HG02763 (cell line): ENCODE results near the gene CCL1.
"Not testable (repeated sequence)": the region's sequence is repeated elsewhere in the genome, so short reads cannot be mapped to it uniquely, and the experiment has no call there.

ENCODE experiments used
- ATAC-seq: cut with Tn5 transposase; IDR thresholded peaks from one replicate; pipeline ENCODE4 v1.9.1; 2021; ENCODE audit warnings: mild to moderate bottlenecking, moderate library complexity; ENCODE audit not compliant: unreplicated experiment

Gene CCL1

GRCh38 chr17:34361478-34362061 lies 1.5 kb downstream of the CCL1 start:
- peak; percentile 50 for ATAC-seq

- ATAC-seq = no peak
Measured at GRCh38 chr17:34360601-34361270, 2.3 kb downstream of the CCL1 start.

- ATAC-seq = no peak
Measured at GRCh38 chr17:34358631-34359030, 4.4 kb downstream of the CCL1 start.

GRCh38 chr17:34357398-34357797 lies 5.6 kb downstream of the CCL1 start:
- ATAC-seq = no peak

- no peak for ATAC-seq
Measured at GRCh38 chr17:34356194-34356593, 6.8 kb downstream of the CCL1 start, which contains the start of gene CCL13. CCL13 (plus strand) TSS chr17:34356480; CDS start chr17:34356527, 47 bp downstream.

- no peak for ATAC-seq
Measured at GRCh38 chr17:34354637-34355036, 8.4 kb downstream of the CCL1 start.

GRCh38 chr17:34352191-34352590 lies 10.8 kb downstream of the CCL1 start:
- no peak for ATAC-seq

GRCh38 chr17:34351096-34351495 lies 11.9 kb downstream of the CCL1 start:
- no peak for ATAC-seq

- no peak for ATAC-seq
Measured at GRCh38 chr17:34349751-34350150, 13.3 kb downstream of the CCL1 start.

GRCh38 chr17:34347063-34347462 lies 16.0 kb downstream of the CCL1 start:
- no peak for ATAC-seq

GRCh38 chr17:34341916-34342315 lies 21.1 kb downstream of the CCL1 start:
- no peak for ATAC-seq

- ATAC-seq = no peak
Measured at GRCh38 chr17:34339138-34339770, 23.8 kb downstream of the CCL1 start.

- no peak for ATAC-seq
Measured at GRCh38 chr17:34337701-34338100, 25.3 kb downstream of the CCL1 start.

- ATAC-seq = not testable (repeated sequence)
Measured at GRCh38 chr17:34327580-34327979, 35.5 kb downstream of the CCL1 start.

- no peak for ATAC-seq
Measured at GRCh38 chr17:34321964-34322363, 41.1 kb downstream of the CCL1 start.

- no peak for ATAC-seq
Measured at GRCh38 chr17:34319039-34319483, 44.0 kb downstream of the CCL1 start, which contains the start of gene CCL8. CCL8 (plus strand) TSS chr17:34319435; CDS start chr17:34319502, 67 bp downstream.

- no peak for ATAC-seq
Measured at GRCh38 chr17:34318474-34318873, 44.6 kb downstream of the CCL1 start.

GRCh38 chr17:34314279-34314678 lies 48.8 kb downstream of the CCL1 start:
- ATAC-seq = no peak

- ATAC-seq = no peak
Measured at GRCh38 chr17:34313164-34313563, 49.9 kb downstream of the CCL1 start.

GRCh38 chr17:34312080-34312479 lies 51.0 kb downstream of the CCL1 start:
- ATAC-seq = no peak

- no peak for ATAC-seq
Measured at GRCh38 chr17:34311291-34311690, 51.7 kb downstream of the CCL1 start.
